ENCODE measurements around the gene UBA1. TPM values are rescaled to one million over a fixed set of nuclear protein-coding genes. Genes with fewer than 3 reads are reported as not detected.

UBA1 gene
- total and polyA plus RNA-seq, 2 donors (not counting 3 experiments of a cell fraction or from before 2014, with no cell fraction given) = 237 to 297 TPM

DNA sequence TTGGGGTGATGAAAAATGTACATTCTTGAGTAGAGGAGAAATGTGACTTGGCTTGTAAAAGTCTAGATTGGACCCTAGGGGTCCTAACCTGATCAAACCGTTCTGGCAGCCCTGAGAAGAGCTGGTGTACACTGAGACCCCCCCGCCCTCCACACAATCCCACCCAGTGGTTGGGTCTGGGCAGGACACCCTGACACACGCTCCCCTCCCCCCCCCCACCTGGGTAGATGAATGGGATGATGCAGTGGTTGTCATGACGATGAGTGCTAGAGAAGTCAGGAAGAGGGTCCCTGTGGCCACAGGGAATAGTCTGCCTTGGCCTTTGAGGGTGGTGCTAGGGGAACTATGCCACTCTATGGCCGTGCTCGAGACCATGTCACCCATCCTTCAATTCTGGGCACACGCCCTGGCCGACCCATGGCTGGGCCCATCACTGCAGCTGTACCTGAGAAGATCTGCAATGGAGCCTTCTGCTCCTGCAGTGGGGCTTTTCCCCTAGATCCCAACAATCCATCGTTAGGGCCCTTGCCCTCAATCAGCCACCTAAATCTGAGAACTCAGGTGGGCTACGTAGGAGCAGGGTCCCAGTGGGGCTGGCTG lies 29.2 kb downstream of the UBA1 start:
- no peak overlapping the region for H3K4me2 ChIP-seq (ENCODE audit: insufficient read depth, low read length)
- peaks cover 42% of the 10 kb centered on the region for H3K79me2 ChIP-seq (ENCODE audit: control insufficient read depth, insufficient read depth, low read length)
- peaks cover 8 to 33% of the 10 kb centered on the region in 2 experiments for H3K36me3 ChIP-seq (ENCODE audit: control insufficient read depth in 2 of 2, extremely low read depth in 1 of 2, insufficient read depth in 2 of 2, low read length in 2 of 2)
- H3K27ac ChIP-seq (ENCODE audit: insufficient read depth, low read depth, low read length) = no peak overlapping the region
- no peaks in the 10 kb centered on the region for H3K27me3 ChIP-seq (ENCODE audit: control insufficient read depth in 2 of 2, insufficient read depth in 2 of 2, low read length in 2 of 2)
- dilution Hi-C loops (cut with MboI; ENCODE audit: extremely low pct_ligation_motif_present, low sequenced_read_pairs) = no loop called here
- ChIA-PET POLR2A (interaction anchor here (0.7 kb wide), 1 partner anchor 26 kb away, joined by 3 read pairs; no protein-coding TSS in a partner anchor), CTCF (interaction anchor here (0.7 kb wide), 1 partner anchor 28 kb away, joined by 3 read pairs; no protein-coding TSS in a partner anchor)
- TF ChIP-seq EZH2 (IDR thresholded peaks at IDR 0.05; ENCODE audit: borderline replicate concordance, low read depth, low read length, severe bottlenecking) = no peak
- no peak for TF ChIP-seq GATA2 (IDR thresholded peaks at IDR 0.05; ENCODE audit: insufficient read depth, insufficient read length, low read depth, low read length)
- no peak for TF ChIP-seq POLR2AphosphoS5 (IDR thresholded peaks at IDR 0.05; ENCODE audit: insufficient read depth, low read depth, low read length)
- TF ChIP-seq MYC (IDR thresholded peaks at IDR 0.05; ENCODE audit: low read depth, low read length) = no peak
- TF ChIP-seq MAX (IDR thresholded peaks at IDR 0.05; ENCODE audit: insufficient read depth, insufficient read length) = no peak
- TF ChIP-seq JUN (IDR thresholded peaks at IDR 0.05; ENCODE audit: borderline replicate concordance, insufficient read depth, insufficient read length, low read depth) = no peak
- no peaks in the 10 kb centered on the region for H3K9me3 ChIP-seq (replicated peaks; ENCODE audit: control insufficient read depth, insufficient read depth, low read length)
- H2AFZ ChIP-seq (ENCODE audit: low read depth, low read length) = no peak overlapping the region
- no peak overlapping the region for H3K9ac ChIP-seq (replicated peaks; ENCODE audit: extremely low read depth, insufficient read depth, low read length)
- H4K20me1 ChIP-seq (replicated peaks; ENCODE audit: control insufficient read depth, extremely low read depth, insufficient read depth, low read length) = no peaks in the 10 kb centered on the region
- H3K4me1 ChIP-seq (ENCODE audit: control insufficient read depth, extremely low read depth, insufficient read depth, low read length) = no peaks in the 10 kb centered on the region
- FAIRE-seq (no peak), DNase-seq (ENCODE audit: low read depth, low spot score) (no peak)
- no TSS peak for BruUV-seq (replicated peaks)
- intact Hi-C loops (cut with micrococcal nuclease) = no loop called here
- no peak overlapping the region for H3K4me3 ChIP-seq (replicated peaks in 1 of 3; ENCODE audit: insufficient read depth in 1 of 3, low read depth in 1 of 3, low read length in 3 of 3)
- H3K9me1 ChIP-seq (replicated peaks; ENCODE audit: control insufficient read depth, extremely low read depth, insufficient read depth, low read length) = no peaks in the 10 kb centered on the region

All from endothelial cell of umbilical vein (primary cell).